ENCODE measurements around the gene DEAF1. TPM values are rescaled to one million over a fixed set of nuclear protein-coding genes. Genes with fewer than 3 reads are reported as not detected.

The DEAF1 gene
- total RNA-seq, 6 donors from 2014 or later = 23.9 to 87.3 (median 35.6) TPM

DNA sequence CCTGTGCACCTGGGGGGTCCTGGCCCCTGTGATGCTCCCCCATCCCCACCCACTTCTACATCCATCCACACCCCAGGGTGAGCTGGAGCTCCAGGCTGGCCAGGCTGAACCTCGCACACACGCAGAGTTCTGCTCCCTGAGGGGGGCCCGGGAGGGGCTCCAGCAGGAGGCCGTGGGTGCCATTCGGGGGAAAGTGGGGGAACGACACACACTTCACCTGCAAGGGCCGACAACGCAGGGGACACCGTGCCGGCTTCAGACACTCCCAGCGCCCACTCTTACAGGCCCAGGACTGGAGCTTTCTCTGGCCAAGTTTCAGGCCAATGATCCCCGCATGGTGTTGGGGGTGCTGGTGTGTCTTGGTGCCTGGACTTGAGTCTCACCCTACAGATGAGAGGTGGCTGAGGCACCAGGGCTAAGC is 32.3 kb upstream of the DEAF1 start:
- TF ChIP-seq POLR2AphosphoS5 (IDR thresholded peaks at IDR 0.05) = no peak
- WGBS, 2 donors = 85 to 86% methylated on average over 2 to 12 of the region's 12 CpGs
- H3K27me3 ChIP-seq = peaks cover 0 to 27% (median 8%) of the 10 kb centered on the region in 4 donors
- H3K4me1 ChIP-seq = peaks cover 22 to 52% (median 30%) of the 10 kb centered on the region in 4 donors
- H3K9me3 ChIP-seq = no peaks in the 10 kb centered on the region
- H3K4me3 ChIP-seq = no peak overlapping the region
- H3K27ac ChIP-seq = peak overlapping the region in 3 of 4 donors; percentile 38 to 79 (median 63)
- H3K36me3 ChIP-seq = peaks cover 0 to 4% (median 1%) of the 10 kb centered on the region in 4 donors
- DNase-seq (peak in 1 of 2 donors; percentile 54), ATAC-seq (ENCODE audit: low FRiP score in 2 of 2) (peak in 1 of 2 donors; percentile 1)

DNA sequence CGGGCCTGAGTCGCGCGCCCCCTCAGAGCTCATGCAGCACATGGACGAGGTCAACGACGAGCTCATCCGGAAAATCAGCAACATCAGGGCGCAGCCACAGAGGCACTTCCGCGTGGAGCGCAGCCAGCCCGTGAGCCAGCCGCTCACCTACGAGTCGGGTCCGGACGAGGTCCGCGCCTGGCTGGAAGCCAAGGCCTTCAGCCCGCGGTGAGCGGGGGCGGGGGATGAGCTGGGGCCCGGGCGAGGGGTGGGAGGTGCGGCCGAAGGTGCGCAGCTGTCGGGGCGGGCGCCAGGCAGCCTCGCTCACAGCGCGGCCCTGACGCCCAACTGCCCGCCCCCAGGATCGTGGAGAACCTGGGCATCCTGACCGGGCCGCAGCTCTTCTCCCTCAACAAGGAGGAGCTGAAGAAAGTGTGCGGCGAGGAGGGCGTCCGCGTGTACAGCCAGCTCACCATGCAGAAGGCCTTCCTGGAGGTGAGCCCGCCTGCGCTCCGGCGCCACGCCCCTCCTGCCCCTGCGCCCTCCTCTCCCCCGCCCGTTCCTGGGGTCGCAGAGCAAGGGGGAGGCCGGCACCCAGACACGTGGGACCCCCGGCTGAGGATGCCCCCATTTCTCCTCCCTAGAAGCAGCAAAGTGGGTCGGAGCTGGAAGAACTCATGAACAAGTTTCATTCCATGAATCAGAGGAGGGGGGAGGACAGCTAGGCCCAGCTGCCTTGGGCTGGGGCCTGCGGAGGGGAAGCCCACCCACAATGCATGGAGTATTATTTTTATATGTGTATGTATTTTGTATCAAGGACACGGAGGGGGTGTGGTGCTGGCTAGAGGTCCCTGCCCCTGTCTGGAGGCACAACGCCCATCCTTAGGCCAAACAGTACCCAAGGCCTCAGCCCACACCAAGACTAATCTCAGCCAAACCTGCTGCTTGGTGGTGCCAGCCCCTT is 31.5 kb upstream of the DEAF1 start:
- Histone ChIP-seq H3K36me3 (peaks cover 0 to 4% (median 1%) of the 10 kb centered on the region in 4 donors), H3K4me1 (peaks cover 26 to 60% (median 33%) of the 10 kb centered on the region in 4 donors), H3K4me3 (peak overlapping the region in 3 of 4 donors; percentile 16 to 42 (median 37)), H3K27me3 (peaks cover 0 to 34% (median 12%) of the 10 kb centered on the region in 4 donors), H3K9me3 (no peaks in the 10 kb centered on the region), H3K27ac (peak overlapping the region in 1 of 4 donors; percentile 2)
- ATAC-seq (ENCODE audit: low FRiP score in 2 of 2) = no peak
- WGBS, 2 donors = 37 to 50% methylated on average over 4 to 49 of the region's 61 CpGs
- TF ChIP-seq POLR2A (IDR thresholded peaks at IDR 0.05) = no peak
- TF ChIP-seq EP300 (IDR thresholded peaks at IDR 0.05) = no peak
- TF ChIP-seq CTCF (IDR thresholded peaks at IDR 0.05) = no peak
- no peak for TF ChIP-seq POLR2AphosphoS5 (IDR thresholded peaks at IDR 0.05)
- DNase-seq = peak; percentile 57 to 92

DNA sequence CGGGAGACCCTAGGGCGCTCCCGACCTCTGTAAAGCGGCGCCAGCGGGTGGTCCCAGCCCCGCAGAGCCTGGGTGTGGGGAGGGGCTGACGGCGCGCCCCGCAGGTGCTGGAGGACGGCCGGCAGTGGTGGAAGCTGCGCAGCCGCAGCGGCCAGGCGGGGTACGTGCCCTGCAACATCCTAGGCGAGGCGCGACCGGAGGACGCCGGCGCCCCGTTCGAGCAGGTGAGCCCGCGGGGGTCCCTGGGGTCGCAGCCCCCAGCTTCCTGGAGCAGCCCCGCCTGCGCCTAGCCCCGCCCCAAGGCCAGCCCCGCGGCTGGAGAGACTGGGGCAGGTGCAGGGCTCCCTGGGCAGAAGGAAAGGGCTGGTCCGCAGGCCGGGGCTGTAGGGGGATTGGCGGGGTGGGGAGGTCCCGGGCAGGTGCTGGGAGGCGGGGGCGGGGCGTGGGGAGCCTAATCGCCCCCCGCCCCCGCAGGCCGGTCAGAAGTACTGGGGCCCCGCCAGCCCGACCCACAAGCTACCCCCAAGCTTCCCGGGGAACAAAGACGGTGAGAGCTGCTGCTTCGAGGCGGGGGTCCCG is 30.7 kb upstream of the DEAF1 start:
- WGBS, 2 donors = 43 to 44% methylated on average over 7 to 18 of the region's 53 CpGs
- peak overlapping the region in 1 of 4 donors; percentile 2 for H3K27ac ChIP-seq
- peaks cover 34 to 68% (median 40%) of the 10 kb centered on the region in 4 donors for H3K4me1 ChIP-seq
- H3K36me3 ChIP-seq = peaks cover 0 to 4% (median 1%) of the 10 kb centered on the region in 4 donors
- H3K27me3 ChIP-seq = peaks cover 0 to 42% (median 16%) of the 10 kb centered on the region in 4 donors
- H3K9me3 ChIP-seq = no peaks in the 10 kb centered on the region
- TF ChIP-seq POLR2A (IDR thresholded peaks at IDR 0.05) = no peak
- TF ChIP-seq POLR2AphosphoS5 (IDR thresholded peaks at IDR 0.05) = no peak
- TF ChIP-seq EP300 (IDR thresholded peaks at IDR 0.05) = no peak
- no peak for TF ChIP-seq CTCF (IDR thresholded peaks at IDR 0.05)
- peak in 1 of 2 donors; percentile 86 for DNase-seq
- H3K4me3 ChIP-seq = peak overlapping the region in 3 of 4 donors; percentile 16 to 42 (median 37)
- no peak for ATAC-seq (ENCODE audit: low FRiP score in 2 of 2)

DNA sequence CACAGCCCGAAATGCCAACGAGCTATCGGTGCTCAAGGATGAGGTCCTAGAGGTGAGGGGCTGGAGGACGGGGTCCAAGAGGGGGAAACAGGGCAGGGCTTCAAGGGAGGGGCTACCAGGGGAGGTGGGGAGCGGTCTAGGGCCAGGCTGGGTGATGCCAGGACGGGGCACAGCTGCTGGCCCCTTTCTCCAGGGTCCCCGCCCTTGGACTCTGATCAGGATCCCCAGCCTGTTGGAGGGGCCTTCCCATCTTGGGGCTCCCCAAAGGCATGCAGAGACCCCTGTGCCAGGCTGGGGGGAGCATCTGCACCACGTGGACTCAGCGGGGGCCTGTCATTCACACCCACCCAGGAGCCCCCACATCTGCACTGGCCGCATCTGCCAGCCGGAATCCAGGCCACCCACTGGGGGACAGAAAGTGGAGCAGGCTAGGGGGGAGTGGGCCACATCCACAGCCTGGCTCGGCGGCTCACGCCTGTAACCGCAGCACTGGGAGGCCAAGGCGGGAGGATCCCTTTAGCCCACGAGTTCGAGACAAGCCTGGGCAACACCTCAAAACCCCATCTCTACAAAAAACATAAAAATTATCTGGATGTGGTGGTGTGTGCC is 29.9 kb upstream of the DEAF1 start:
- Histone ChIP-seq H3K27me3 (peaks cover 0 to 51% (median 16%) of the 10 kb centered on the region in 4 donors), H3K4me3 (no peak overlapping the region), H3K27ac (no peak overlapping the region), H3K36me3 (peaks cover 0 to 12% (median 1%) of the 10 kb centered on the region in 4 donors), H3K4me1 (peaks cover 36 to 73% (median 42%) of the 10 kb centered on the region in 4 donors), H3K9me3 (no peaks in the 10 kb centered on the region)
- no peak for ATAC-seq (ENCODE audit: low FRiP score in 2 of 2)
- WGBS, 2 donors = 68 to 80% methylated on average over 12 to 18 of the region's 18 CpGs
- TF ChIP-seq CTCF (IDR thresholded peaks at IDR 0.05) = no peak
- TF ChIP-seq POLR2AphosphoS5 (IDR thresholded peaks at IDR 0.05) = no peak
- no peak for TF ChIP-seq POLR2A (IDR thresholded peaks at IDR 0.05)
- no peak for TF ChIP-seq EP300 (IDR thresholded peaks at IDR 0.05)
- peak in 1 of 2 donors; percentile 58 for DNase-seq
